WTC11 (cell line): ENCODE results near the gene SLC25A26. TPM values are rescaled to one million over a fixed set of nuclear protein-coding genes. Genes with fewer than 3 reads are reported as not detected.

Experiments
- ATAC-seq: fragments of 200-7000 bp; cut with Tn5 transposase; 2 replicates; pipeline ENCODE4 v1.10.0; 2021; ENCODE audit warnings: mild to moderate bottlenecking, moderate library complexity
- CTCF ChIA-PET: fragments of 300-600 bp; sonication (Branson Sonifier 250); formaldehyde crosslinking; loops from one replicate; lab custom pipeline; 2021; ENCODE audit warnings: antibody characterized with exemption; lab: Charles Lee
- POLR2A ChIA-PET: fragments of 350-600 bp; sonication (Branson Sonifier 250); formaldehyde crosslinking; loops from one replicate; lab custom pipeline; 2021; ENCODE audit warnings: antibody characterized with exemption; lab: Charles Lee
- DNase-seq: peaks from one replicate; pipeline ENCODE4 v3.0.0; 2021; ENCODE audit warnings: low spot score
- H3K27ac Mint-ChIP-seq: 2 replicates; pipeline ENCODE4 v1.8.0; 2021; ENCODE audit warnings: mixed read lengths
- H3K27me3 Mint-ChIP-seq: 2 replicates; pipeline ENCODE4 v1.8.0; 2021; ENCODE audit warnings: low read depth, mild to moderate bottlenecking, moderate library complexity, mixed read lengths
- H3K36me3 Mint-ChIP-seq: 2 replicates; pipeline ENCODE4 v1.8.0; 2021; ENCODE audit warnings: mixed read lengths
- H3K4me1 Mint-ChIP-seq: 2 replicates; pipeline ENCODE4 v1.8.0; 2022; ENCODE audit warnings: mixed read lengths
- H3K4me3 Mint-ChIP-seq: 2 replicates; pipeline ENCODE4 v1.8.0; 2021; ENCODE audit warnings: mild to moderate bottlenecking, moderate library complexity, mixed read lengths
- H3K9me3 Mint-ChIP-seq: 2 replicates; pipeline ENCODE4 v1.8.0; 2021; ENCODE audit warnings: mixed read lengths
- ATF1 ChIP-seq: sonication (generic); formaldehyde crosslinking; IDR thresholded peaks from 2 replicates; pipeline ENCODE4 v1.8.1; 2023; ENCODE audit warnings: mild to moderate bottlenecking, moderate library complexity, missing genetic modification reagents
- CREB1 ChIP-seq: sonication (generic); formaldehyde crosslinking; IDR thresholded peaks from 2 replicates; pipeline ENCODE4 v1.8.0; 2023; ENCODE audit warnings: mild to moderate bottlenecking, missing genetic modification reagents
- FOXK1 ChIP-seq: sonication (generic); formaldehyde crosslinking; IDR thresholded peaks from 2 replicates; pipeline ENCODE4 v1.8.0; 2022; ENCODE audit warnings: mild to moderate bottlenecking, moderate library complexity, missing genetic modification reagents
- IRF2 ChIP-seq: sonication (generic); formaldehyde crosslinking; IDR thresholded peaks from 2 replicates; pipeline ENCODE4 v1.8.0; 2022; ENCODE audit warnings: low read depth, missing genetic modification reagents, borderline replicate concordance
- JUN ChIP-seq: sonication (generic); formaldehyde crosslinking; IDR thresholded peaks from 2 replicates; pipeline ENCODE4 v1.8.0; 2023; ENCODE audit warnings: mild to moderate bottlenecking, missing genetic modification reagents
- MXD4 ChIP-seq: fragments of 250-450 bp; sonication (Bioruptor Pico); IDR thresholded peaks from 2 replicates; pipeline ENCODE4 v1.8.0; 2021; ENCODE audit warnings: mild to moderate bottlenecking, moderate library complexity, borderline replicate concordance
- NR2C2 ChIP-seq: sonication (generic); formaldehyde crosslinking; IDR thresholded peaks from 2 replicates; pipeline ENCODE4 v1.8.0; 2022; ENCODE audit warnings: mild to moderate bottlenecking, missing genetic modification reagents
- NR3C1 ChIP-seq: sonication (generic); formaldehyde crosslinking; conservative IDR thresholded peaks from 2 replicates; pipeline ENCODE4 v1.8.1; 2023; ENCODE audit warnings: low read depth, mild to moderate bottlenecking, missing genetic modification reagents
- OVOL2 ChIP-seq: fragments of 250-450 bp; sonication (Bioruptor Pico); IDR thresholded peaks from 2 replicates; pipeline ENCODE4 v1.9.0; 2021; ENCODE audit warnings: mild to moderate bottlenecking, borderline replicate concordance
- RELA ChIP-seq: sonication (generic); formaldehyde crosslinking; IDR thresholded peaks from 2 replicates; pipeline ENCODE4 v1.8.1; 2022; ENCODE audit warnings: missing genetic modification reagents, mild to moderate bottlenecking, borderline replicate concordance
- SP1 ChIP-seq: sonication (generic); formaldehyde crosslinking; conservative IDR thresholded peaks from 2 replicates; pipeline ENCODE4 v1.8.1; 2022; ENCODE audit warnings: missing genetic modification reagents
- TEAD1 ChIP-seq: sonication (generic); formaldehyde crosslinking; IDR thresholded peaks from 2 replicates; pipeline ENCODE4 v1.8.0; 2022; ENCODE audit warnings: mild to moderate bottlenecking, missing genetic modification reagents
- TEAD4 ChIP-seq: sonication (generic); formaldehyde crosslinking; IDR thresholded peaks from 2 replicates; pipeline ENCODE4 v1.8.0; 2022; ENCODE audit warnings: mild to moderate bottlenecking, missing genetic modification reagents
- ZBTB21 ChIP-seq: sonication (generic); formaldehyde crosslinking; IDR thresholded peaks from 2 replicates; pipeline ENCODE4 v1.8.1; 2023; ENCODE audit warnings: mild to moderate bottlenecking, missing genetic modification reagents, borderline replicate concordance
- ZNF138 ChIP-seq: sonication (generic); formaldehyde crosslinking; conservative IDR thresholded peaks from 2 replicates; pipeline ENCODE4 v1.8.1; 2022; ENCODE audit warnings: mild to moderate bottlenecking, moderate library complexity, missing genetic modification reagents
- ZNF219 ChIP-seq: sonication (generic); formaldehyde crosslinking; IDR thresholded peaks from 2 replicates; pipeline ENCODE4 v1.8.0; 2023; ENCODE audit warnings: missing genetic modification reagents, mild to moderate bottlenecking, borderline replicate concordance
- ZNF317 ChIP-seq: sonication (generic); formaldehyde crosslinking; IDR thresholded peaks from 2 replicates; pipeline ENCODE4 v1.8.1; 2023; ENCODE audit warnings: low read depth, mild to moderate bottlenecking, moderate library complexity, missing genetic modification reagents, borderline replicate concordance
- ZNF416 ChIP-seq: fragments of 250-450 bp; sonication (Bioruptor Pico); IDR thresholded peaks from 2 replicates; pipeline ENCODE4 v1.9.0; 2021; ENCODE audit warnings: mild to moderate bottlenecking, inconsistent platforms
- ZNF423 ChIP-seq: fragments of 250-450 bp; sonication (Bioruptor Pico); IDR thresholded peaks from 2 replicates; pipeline ENCODE4 v2.1.2; 2022; ENCODE audit warnings: mild to moderate bottlenecking, moderate library complexity
- total RNA-seq: library from RNA; stranded (reverse); gene quantifications from 3 replicates; pipeline ENCODE4 v1.2.3, GENCODE V29; 2021
- TF ChIP-seq, protein P1 (sequence below): sonication (generic); formaldehyde crosslinking; IDR thresholded peaks from 2 replicates; pipeline ENCODE4 v1.8.1; 2023; ENCODE audit warnings: mild to moderate bottlenecking, moderate library complexity, missing genetic modification reagents
- TF ChIP-seq, protein P2 (sequence below): sonication (generic); formaldehyde crosslinking; IDR thresholded peaks from 2 replicates; pipeline ENCODE4 v1.8.1; 2023; ENCODE audit warnings: mild to moderate bottlenecking, missing genetic modification reagents
- TF ChIP-seq, protein P3 (sequence below): sonication (generic); formaldehyde crosslinking; IDR thresholded peaks from 2 replicates; pipeline ENCODE4 v1.8.1; 2023; ENCODE audit warnings: mild to moderate bottlenecking, missing genetic modification reagents, moderate library complexity
- TF ChIP-seq, protein P4 (sequence below): fragments of 250-450 bp; sonication (Bioruptor Pico); IDR thresholded peaks from 2 replicates; pipeline ENCODE4 v1.8.0; 2021; ENCODE audit warnings: mild to moderate bottlenecking
- TF ChIP-seq, protein P5 (sequence below): sonication (generic); formaldehyde crosslinking; IDR thresholded peaks from 2 replicates; pipeline ENCODE4 v1.8.1; 2022; ENCODE audit warnings: mild to moderate bottlenecking, moderate library complexity, missing genetic modification reagents
- TF ChIP-seq, protein P6 (sequence below): sonication (generic); formaldehyde crosslinking; IDR thresholded peaks from 2 replicates; pipeline ENCODE4 v1.8.0; 2023; ENCODE audit warnings: mild to moderate bottlenecking, missing genetic modification reagents

SLC25A26 gene
- total RNA-seq, 1 experiment from 2014 or later, result 29.1 TPM

DNA sequence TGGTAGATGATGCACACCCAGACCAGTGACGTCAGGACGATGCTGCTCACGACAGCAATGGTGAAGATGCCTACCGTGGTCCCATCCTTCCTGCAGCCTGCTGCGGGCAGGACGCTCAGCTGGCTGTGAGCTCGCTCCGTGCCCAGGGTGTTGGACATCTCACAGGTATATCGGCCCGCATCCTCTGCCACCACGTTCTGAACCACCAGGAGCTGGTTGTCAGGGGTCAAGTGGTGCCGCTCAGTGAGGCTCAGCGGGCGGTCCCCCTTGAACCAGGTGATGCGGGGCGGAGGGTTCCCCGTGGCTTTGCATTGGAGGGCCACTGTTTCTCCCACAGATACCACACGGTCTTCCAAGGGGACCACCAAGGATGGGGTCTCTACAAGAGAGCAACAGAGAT, 162.2 kb downstream of the SLC25A26 start:
- Mint-ChIP-seq H3K27me3 (no peaks in the 10 kb centered on the region), H3K36me3 (peaks cover 94% of the 10 kb centered on the region), H3K4me1 (peaks cover 15% of the 10 kb centered on the region), H3K9me3 (no peaks in the 10 kb centered on the region), H3K27ac (no peak overlapping the region), H3K4me3 (no peak overlapping the region)
- TF ChIP-seq RELA (CRISPR knock-in tag) (no peak), FOXK1 (CRISPR knock-in tag) (no peak), NR2C2 (CRISPR knock-in tag) (no peak), ZBTB21 (CRISPR knock-in tag) (no peak), SP1 (CRISPR knock-in tag) (no peak), CREB1 (CRISPR knock-in tag) (no peak), TEAD4 (no peak), JUN (CRISPR knock-in tag) (no peak)
- TF ChIP-seq, protein P1, sequence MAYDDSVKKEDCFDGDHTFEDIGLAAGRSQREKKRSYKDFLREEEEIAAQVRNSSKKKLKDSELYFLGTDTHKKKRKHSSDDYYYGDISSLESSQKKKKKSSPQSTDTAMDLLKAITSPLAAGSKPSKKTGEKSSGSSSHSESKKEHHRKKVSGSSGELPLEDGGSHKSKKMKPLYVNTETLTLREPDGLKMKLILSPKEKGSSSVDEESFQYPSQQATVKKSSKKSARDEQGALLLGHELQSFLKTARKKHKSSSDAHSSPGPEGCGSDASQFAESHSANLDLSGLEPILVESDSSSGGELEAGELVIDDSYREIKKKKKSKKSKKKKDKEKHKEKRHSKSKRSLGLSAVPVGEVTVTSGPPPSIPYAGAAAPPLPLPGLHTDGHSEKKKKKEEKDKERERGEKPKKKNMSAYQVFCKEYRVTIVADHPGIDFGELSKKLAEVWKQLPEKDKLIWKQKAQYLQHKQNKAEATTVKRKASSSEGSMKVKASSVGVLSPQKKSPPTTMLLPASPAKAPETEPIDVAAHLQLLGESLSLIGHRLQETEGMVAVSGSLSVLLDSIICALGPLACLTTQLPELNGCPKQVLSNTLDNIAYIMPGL (CRISPR knock-in tag), result no peak
- TF ChIP-seq, protein P2, sequence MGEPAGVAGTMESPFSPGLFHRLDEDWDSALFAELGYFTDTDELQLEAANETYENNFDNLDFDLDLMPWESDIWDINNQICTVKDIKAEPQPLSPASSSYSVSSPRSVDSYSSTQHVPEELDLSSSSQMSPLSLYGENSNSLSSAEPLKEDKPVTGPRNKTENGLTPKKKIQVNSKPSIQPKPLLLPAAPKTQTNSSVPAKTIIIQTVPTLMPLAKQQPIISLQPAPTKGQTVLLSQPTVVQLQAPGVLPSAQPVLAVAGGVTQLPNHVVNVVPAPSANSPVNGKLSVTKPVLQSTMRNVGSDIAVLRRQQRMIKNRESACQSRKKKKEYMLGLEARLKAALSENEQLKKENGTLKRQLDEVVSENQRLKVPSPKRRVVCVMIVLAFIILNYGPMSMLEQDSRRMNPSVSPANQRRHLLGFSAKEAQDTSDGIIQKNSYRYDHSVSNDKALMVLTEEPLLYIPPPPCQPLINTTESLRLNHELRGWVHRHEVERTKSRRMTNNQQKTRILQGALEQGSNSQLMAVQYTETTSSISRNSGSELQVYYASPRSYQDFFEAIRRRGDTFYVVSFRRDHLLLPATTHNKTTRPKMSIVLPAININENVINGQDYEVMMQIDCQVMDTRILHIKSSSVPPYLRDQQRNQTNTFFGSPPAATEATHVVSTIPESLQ (CRISPR knock-in tag), result no peak
- TF ChIP-seq, protein P3, sequence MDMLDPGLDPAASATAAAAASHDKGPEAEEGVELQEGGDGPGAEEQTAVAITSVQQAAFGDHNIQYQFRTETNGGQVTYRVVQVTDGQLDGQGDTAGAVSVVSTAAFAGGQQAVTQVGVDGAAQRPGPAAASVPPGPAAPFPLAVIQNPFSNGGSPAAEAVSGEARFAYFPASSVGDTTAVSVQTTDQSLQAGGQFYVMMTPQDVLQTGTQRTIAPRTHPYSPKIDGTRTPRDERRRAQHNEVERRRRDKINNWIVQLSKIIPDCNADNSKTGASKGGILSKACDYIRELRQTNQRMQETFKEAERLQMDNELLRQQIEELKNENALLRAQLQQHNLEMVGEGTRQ (CRISPR knock-in tag), result no peak
- TF ChIP-seq, protein P4, sequence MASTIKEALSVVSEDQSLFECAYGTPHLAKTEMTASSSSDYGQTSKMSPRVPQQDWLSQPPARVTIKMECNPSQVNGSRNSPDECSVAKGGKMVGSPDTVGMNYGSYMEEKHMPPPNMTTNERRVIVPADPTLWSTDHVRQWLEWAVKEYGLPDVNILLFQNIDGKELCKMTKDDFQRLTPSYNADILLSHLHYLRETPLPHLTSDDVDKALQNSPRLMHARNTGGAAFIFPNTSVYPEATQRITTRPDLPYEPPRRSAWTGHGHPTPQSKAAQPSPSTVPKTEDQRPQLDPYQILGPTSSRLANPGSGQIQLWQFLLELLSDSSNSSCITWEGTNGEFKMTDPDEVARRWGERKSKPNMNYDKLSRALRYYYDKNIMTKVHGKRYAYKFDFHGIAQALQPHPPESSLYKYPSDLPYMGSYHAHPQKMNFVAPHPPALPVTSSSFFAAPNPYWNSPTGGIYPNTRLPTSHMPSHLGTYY, result no peak
- ChIA-PET POLR2A (no interaction called here), CTCF (interaction anchor here (0.8 kb wide), 1 partner anchor 106 kb away, joined by 4 read pairs; no protein-coding TSS in a partner anchor)
- DNase-seq, result no peak
- no peak for ATAC-seq

DNA sequence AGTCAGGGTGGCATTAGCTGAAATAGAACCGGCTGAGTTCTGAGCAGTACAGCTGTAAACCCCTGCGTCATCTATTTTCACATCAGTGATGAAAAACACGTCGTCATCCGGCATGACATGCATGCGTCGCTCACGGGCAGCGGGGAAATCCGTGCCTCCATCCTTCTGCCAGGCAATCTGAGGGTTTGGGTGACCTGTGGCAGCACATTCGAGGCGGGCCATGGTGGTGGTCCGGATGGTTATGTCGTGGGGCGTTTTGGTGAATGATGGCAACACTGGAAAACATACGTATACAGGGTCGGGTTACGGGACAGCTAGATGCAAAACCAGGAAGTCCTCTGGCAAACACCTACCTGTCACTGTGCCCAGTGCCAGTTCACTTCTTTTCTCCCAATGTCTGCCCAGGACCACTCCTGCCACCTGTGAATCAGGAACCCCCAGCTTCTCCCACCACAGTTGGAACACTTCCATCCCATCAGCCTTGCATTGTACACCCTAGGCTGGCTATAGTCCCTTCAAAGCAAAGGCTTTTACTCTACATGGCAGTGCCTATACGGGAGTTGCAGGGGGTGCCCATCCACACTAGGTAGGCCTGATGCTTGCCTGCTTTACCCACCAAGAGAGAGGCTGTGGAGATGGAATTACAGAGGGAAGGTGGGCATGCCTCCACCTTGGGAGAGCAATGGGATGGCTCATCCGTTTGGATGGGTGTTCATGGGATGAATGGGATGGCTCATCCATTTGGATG, 163.4 kb downstream of the SLC25A26 start:
- Mint-ChIP-seq H3K4me1 (peaks cover 14% of the 10 kb centered on the region), H3K36me3 (peaks cover 93% of the 10 kb centered on the region), H3K27me3 (no peaks in the 10 kb centered on the region), H3K4me3 (no peak overlapping the region)
- CTCF ChIA-PET, result no interaction called here
- TF ChIP-seq TEAD1 (CRISPR knock-in tag) (no peak), NR3C1 (CRISPR knock-in tag) (no peak), ATF1 (no peak), ZNF138 (CRISPR knock-in tag) (no peak), ZNF219 (CRISPR knock-in tag) (no peak), ZNF423 (CRISPR knock-in tag) (no peak), ZNF317 (CRISPR knock-in tag) (no peak), MXD4 (CRISPR knock-in tag) (no peak), IRF2 (no peak), ZNF416 (CRISPR knock-in tag) (no peak), OVOL2 (CRISPR knock-in tag) (no peak)
- TF ChIP-seq, protein P5, sequence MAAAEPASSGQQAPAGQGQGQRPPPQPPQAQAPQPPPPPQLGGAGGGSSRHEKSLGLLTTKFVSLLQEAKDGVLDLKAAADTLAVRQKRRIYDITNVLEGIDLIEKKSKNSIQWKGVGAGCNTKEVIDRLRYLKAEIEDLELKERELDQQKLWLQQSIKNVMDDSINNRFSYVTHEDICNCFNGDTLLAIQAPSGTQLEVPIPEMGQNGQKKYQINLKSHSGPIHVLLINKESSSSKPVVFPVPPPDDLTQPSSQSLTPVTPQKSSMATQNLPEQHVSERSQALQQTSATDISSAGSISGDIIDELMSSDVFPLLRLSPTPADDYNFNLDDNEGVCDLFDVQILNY, result no peak
- TF ChIP-seq, protein P6, sequence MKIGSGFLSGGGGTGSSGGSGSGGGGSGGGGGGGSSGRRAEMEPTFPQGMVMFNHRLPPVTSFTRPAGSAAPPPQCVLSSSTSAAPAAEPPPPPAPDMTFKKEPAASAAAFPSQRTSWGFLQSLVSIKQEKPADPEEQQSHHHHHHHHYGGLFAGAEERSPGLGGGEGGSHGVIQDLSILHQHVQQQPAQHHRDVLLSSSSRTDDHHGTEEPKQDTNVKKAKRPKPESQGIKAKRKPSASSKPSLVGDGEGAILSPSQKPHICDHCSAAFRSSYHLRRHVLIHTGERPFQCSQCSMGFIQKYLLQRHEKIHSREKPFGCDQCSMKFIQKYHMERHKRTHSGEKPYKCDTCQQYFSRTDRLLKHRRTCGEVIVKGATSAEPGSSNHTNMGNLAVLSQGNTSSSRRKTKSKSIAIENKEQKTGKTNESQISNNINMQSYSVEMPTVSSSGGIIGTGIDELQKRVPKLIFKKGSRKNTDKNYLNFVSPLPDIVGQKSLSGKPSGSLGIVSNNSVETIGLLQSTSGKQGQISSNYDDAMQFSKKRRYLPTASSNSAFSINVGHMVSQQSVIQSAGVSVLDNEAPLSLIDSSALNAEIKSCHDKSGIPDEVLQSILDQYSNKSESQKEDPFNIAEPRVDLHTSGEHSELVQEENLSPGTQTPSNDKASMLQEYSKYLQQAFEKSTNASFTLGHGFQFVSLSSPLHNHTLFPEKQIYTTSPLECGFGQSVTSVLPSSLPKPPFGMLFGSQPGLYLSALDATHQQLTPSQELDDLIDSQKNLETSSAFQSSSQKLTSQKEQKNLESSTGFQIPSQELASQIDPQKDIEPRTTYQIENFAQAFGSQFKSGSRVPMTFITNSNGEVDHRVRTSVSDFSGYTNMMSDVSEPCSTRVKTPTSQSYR (CRISPR knock-in tag), result no peak
- TF ChIP-seq, all 79 proteins: peak for 0
- DNase-seq (no peak), ATAC-seq (no peak)
- no peak overlapping the region for H3K27ac Mint-ChIP-seq
- H3K9me3 Mint-ChIP-seq, result no peaks in the 10 kb centered on the region
- POLR2A ChIA-PET, result no interaction called here
